Left renal pelvis (tissue), 4 donors: ENCODE data around the gene PEX10. TPM values are rescaled to one million over a fixed set of nuclear protein-coding genes. Genes with fewer than 3 reads are reported as not detected.

Source experiments
- DNase-seq, 4 donors: peaks; one replicate each; pipeline ENCODE4 v3.0.0-alpha.2; 2013; ENCODE audit warnings: low read depth in 4 of 4, low spot score in 3 of 4
- polyA plus RNA-seq, 4 donors: library from polyadenylated mRNA; unstranded; fragments of 120-200 nt; gene quantifications; one replicate each; pipeline ENCODE4 v1.2.1, GENCODE V29; 2013; ENCODE audit not compliant: insufficient read length in 4 of 4

Gene PEX10
- polyA plus RNA-seq, 4 donors = 12.4 to 29.9 (median 20.1) TPM

GRCh38 chr1:2377751-2378440, 34.5 kb downstream of the PEX10 start:
- DNase-seq = no peak

DNA sequence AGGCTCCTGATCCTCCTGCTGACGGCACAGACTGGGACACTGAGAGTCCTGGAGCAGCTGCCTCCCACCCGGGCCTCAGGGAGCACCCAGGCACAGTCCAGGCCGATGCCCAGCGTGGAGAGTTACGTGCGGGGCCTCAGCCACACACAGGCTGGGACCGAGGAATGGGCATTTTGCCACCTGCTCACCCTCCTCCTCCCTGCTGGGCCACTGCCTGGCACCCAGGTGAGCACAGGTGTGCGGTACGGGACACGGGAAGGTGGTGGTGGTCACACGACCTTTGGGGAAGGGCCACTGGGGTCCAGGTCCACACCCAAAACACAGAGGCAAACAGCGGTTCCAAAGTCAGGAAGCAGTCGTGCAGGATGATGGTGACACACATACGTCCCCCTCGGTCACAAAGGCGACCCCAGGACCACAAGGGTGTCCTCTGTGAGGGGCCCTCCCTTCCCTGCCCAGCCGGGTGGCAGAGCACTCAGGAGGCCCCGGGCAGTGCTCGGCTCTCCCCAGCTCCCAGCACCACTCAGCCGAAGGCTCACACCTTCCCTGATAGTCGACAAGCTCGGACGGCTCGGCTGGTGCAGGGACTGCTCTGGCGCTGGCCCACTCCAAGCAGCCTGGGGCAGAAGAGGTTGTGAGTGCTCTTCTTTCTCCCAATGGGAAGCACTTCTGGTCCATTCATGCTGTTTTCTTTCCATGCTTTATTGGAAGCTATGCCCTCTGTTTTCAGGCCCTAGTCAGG, 35.3 kb downstream of the PEX10 start:
- no peak for DNase-seq

DNA sequence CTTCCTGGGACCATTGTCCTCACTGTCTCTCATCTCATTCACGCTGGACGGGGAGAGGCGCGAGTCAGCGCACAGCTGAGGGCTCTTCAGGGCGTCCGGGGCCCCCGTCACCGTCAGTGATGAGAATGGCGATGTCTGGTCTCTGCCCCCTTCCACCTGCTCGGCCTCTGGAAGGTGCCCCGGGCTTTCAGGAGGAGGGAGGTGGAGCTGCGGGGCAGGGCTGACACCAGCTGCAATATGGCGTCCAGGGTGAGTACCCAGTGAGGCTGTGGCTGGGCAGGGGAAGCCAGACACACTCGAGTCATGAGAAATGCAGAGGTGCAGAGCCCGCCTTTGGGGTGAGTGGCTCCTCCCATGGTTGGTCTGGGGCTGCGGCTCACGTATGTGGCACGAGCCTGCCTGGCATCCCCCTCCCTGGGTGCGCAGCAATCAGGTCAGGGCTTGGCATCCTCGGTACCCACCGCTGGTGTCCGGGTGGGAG, 36.1 kb downstream of the PEX10 start:
- no peak for DNase-seq

- no peak for DNase-seq
Observed at GRCh38 chr1:2375923-2376260, 36.5 kb downstream of the PEX10 start.

DNA sequence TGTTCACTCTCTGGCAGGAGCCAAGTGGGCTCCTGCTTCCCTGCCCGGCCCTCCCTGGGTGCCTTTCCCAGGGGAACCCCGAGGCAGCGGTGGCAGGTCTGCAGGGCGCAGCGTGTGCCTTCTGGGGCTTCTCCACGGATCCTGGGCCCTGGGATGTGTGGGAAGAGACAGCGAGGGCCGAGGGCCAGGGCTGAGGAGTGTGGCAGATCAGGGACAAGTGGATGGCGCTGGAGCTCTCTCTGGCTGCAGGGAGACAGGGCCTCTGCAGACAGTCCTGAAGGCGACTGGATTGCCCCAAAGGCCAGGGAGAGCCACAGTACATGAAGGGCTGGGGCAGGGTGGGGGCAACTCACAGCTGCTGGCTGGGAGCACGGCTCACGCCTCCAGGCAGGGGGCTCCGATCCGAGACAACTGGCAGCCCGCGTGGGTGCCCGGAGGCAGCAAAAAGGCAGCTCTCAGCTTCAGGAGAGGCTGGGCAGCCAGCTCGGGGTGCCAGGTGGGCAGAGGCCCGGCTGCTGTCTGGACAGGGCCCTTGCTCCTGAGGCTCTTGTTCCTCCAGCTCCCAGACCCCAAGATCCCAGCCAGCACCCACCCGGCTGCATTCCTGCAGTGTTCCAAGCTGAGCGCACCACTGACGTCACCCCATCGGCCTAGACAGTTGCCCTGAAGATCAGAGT, 37.0 kb downstream of the PEX10 start:
- DNase-seq = no peak

GRCh38 chr1:2374252-2375155, 37.9 kb downstream of the PEX10 start:
- no peak for DNase-seq

DNA sequence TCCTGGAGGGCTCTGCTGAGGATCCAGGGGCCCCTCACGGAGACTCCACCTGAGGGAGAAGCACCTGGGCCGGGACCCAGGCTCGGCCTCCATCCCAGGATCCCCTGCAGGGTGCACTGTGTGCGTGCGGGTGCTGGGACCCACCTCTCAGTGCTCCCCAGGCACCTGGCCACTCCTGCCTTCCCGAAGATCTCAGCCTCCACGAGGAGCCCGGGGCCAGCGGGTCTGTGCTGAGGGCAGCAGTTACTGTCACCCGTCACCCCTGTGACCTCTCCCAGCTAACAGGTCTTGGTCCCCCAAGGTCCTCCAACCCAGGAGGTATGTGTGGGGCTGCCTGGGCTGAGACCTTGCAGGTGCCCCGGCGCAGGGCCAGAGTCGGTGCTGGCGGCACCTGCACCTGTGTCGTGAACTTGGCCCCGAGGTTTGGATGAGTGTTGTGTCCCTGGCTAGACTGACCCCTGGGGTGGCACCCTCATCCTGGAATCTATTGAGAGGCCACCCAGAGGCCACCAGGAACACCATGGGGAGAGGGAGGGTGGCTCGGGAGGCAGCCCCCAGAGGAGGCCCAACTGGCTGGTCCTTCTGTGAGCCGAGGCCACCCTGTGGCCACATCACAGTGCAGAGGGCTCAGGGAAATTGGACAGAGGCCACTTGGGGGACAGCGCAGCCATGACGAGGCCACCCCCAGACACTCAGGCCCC, 38.7 kb downstream of the PEX10 start:
- no peak for DNase-seq

DNA sequence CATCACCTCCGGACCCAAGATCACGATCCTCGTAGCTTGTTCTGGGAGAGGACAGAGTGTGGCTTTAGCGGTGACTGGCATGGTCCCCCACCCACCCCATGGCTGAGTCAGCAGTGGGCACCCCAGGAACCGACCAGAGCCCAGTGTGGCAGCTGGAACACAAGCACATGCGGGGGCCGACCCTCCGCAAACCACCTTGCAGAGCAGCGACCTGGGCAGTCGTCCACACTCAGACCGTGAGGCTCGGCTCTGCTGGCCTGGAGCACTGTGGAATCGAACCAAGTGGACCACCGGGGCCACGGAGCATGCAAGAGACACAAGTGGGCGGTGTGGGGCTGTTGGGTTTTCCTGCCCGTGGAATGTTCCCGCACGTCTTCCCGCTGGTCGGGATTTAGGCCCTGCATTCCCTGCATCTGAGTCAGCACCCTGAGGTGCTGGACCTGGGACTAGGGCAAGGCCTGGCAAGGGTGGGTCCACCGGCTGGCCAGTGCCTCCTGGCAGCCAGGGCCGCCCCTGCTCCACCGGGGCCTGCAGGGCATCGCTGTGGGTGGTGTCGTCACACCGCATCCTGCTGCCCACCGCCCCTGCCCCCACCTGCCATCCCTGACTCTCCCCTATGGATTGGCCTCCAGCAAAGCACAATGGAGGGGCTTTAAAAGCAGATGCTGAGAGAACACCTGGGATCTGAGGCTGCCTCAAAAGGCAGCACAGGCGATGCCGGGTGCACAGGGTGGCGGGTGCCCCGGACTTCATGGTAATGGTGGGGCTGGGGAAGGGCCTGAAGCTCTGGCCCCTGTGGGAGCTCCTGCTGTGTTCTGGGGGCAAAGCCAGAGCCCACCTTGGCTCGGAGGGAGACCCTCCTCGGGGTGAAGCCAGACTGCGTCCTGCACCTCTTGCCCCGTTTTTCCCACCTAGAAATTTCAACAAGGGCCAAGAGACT, 39.5 kb downstream of the PEX10 start:
- no peak for DNase-seq

DNA sequence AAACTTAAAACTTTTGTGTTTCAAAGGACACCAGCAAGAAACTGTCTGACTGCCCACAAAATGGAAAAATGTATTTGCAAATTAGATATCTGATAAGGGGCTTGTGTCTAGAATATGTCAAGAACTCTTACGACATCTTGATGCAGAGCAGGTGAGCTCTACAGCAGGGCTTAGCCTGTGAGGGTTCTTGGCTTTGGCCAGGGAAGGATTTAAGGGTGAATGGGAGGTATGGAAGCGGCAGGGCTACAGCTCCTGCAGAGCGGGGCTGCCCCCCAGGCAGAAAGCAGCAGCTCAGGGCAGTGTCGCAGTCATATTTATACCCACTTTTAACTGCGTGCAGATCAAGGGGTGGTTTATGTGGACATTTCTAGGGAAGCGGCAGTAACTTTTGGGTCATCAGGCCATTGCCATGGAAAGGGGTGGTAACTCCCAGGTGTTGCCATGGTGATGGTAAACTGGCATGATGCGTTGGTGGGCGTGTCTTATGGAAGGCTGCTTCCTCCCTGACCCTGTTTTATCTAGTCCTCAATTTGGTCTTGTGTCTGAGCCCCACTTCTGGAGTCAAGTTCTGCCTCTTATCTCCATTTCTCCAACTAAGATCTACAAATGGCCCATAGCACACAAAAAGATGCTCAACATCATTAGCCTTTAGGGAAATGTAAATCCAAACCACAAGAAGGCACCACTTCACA, 44.2 kb downstream of the PEX10 start:
- DNase-seq = no peak

GRCh38 chr1:2363847-2364513, 48.4 kb downstream of the PEX10 start:
- DNase-seq = no peak

GRCh38 chr1:2360588-2361364, 51.6 kb downstream of the PEX10 start:
- DNase-seq = no peak

DNA sequence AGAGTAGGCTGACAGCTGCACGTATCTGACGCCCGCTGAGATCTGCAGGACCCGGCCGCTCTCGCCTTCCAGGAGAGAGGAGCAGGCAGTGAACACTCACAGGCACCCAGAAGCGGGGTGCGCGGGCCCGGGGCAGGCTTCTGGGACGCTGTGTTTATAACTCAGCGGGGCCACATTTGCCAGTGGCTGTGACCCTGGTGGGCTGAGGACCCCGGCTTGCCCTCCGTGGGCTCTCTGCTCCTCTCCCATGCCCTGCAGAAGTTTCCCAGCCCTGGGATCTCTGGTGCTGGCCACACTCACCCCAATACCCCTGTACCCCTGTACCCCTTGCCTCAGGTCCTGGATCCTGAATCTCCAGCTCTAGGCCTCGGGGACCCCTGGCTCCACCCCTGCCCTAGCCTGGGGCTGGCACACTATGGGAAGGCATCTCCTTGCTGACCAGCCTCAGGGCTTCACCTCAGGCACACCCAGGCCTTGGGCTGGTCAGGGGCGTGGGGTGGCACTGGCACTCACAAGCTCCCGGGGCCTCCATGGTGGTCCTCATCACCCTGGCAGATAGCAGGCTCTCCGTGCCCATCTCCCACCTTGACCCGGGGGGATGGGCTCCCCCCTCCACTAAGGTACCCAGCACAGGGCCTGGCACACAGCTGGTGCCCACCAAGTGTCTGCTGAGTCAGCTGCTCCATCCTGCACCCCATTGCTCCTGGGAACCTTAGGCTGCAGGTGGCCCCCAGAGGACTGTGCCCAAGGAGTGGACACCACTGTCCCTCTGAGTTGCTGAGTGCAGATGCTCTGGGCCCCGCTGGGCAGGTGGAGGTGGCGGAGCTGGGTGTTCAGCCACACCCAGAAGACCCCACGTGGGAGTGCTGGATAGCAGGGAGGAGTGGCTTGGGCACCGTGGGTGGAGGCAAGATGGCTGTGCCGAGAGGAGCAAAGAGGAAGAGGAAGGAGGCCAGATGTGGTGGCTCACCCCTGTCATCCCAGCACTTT, 53.4 kb downstream of the PEX10 start:
- no peak for DNase-seq

GRCh38 chr1:2358072-2358471, 54.3 kb downstream of the PEX10 start:
- DNase-seq = no peak

DNA sequence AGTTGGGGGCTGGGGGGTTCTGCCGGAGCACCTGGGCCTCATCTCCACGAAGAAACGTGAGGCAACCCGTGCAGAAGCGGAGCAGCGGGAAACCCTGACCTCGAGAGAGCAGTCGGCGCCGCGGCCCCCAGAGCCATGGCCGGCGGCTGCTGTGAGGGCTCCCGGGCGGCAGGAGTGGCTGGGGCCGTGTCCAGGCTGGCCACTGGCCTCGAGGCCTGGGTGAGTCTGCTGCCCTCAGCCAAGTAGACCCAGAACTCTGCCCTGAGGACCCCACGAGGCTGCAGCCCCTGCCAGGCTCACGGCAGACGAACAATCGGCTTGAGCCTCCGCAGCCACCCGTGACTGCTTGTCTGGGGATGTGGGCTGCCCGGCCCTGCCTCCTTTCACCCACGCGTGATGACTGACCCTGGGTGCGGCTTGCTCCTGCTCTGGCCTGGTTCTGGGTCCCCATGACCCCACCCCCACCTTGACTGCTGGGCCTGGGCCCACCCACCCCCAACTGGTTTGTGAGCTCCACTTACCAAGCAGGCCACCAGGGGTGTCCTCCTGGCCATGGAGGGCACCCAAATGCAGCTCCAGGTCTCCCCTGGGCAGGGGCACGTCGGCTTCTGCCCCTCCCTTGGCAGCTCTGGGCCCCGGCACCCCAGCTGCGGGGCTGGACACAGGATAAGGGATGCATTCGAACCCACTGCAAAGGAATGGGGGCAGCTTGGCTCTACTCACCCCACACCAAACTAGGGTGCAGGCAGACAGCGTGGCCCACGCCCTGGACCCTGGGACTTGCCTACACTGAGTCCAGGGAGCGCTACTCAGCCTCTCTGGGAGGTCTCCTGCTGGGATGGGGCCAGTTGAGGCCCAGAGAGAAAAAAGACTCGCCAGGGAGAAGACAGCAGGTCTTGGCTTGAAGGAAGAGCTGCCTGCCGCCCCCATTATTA, 55.2 kb downstream of the PEX10 start:
- DNase-seq = no peak

DNA sequence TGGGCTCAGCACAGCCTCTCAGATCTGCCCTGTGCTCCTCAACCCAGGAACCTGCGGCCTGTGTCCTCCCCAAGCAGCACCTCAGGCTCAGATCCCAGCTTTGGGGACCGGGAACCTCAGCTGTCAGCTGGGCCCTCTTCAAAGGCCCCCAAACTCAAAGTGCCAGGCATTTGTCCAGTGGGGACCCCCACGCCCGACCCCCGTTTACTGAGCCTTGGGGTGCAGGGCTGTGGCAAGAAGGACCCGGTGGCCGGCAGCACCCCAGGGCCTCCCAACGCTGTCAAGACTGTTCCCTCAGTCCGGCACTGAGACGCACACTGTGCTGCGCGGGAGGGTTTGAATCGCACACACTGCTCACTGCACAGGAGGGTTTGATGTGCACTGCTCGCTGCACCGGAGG, 56.0 kb downstream of the PEX10 start:
- no peak for DNase-seq
